Natural killer cell (primary cell): ENCODE data around the gene ZNF260. TPM values are rescaled to one million over a fixed set of nuclear protein-coding genes. Genes with fewer than 3 reads are reported as not detected.
A peak's percentile ranks its signal among the peaks of the same experiment; 100 is the strongest.

ENCODE experiments used
- ATAC-seq, 3 donors: fragments of 150-1000 bp in 2 of 3; fragments of 200-7000 bp in 1 of 3; cut with Tn5 transposase; 1 replicate in 1 of 3; 2 replicates in 2 of 3; pipeline ENCODE4 v1.10.0; 2021; ENCODE audit warnings: mild to moderate bottlenecking in 2 of 3, moderate library complexity in 2 of 3
- DNase-seq, 2 donors: peaks; one replicate each; pipeline versions ENCODE4 v3.0.0 to v3.0.0-alpha.2; 2013 to 2021; ENCODE audit warnings: mixed read lengths in 1 of 2
- H3K27ac ChIP-seq: one replicate; pipeline ENCODE4 v1.5.1; 2013; ENCODE audit warnings: mild to moderate bottlenecking, low read length
- H3K27me3 ChIP-seq: one replicate; pipeline ENCODE4 v1.6.1; 2013; ENCODE audit warnings: low read length; ENCODE audit not compliant: control insufficient read depth, insufficient read depth
- H3K36me3 ChIP-seq: one replicate; pipeline ENCODE4 v1.6.1; 2013; ENCODE audit warnings: low read length; ENCODE audit not compliant: control insufficient read depth, insufficient read depth
- H3K4me1 ChIP-seq: one replicate; pipeline ENCODE4 v1.6.1; 2013; ENCODE audit warnings: low read length; ENCODE audit not compliant: control insufficient read depth, insufficient read depth
- H3K4me3 ChIP-seq: one replicate; pipeline ENCODE4 v1.5.1; 2013; ENCODE audit warnings: low read length
- H3K9me3 ChIP-seq: one replicate; pipeline ENCODE4 v1.6.1; 2013; ENCODE audit warnings: low read length; ENCODE audit not compliant: control insufficient read depth, insufficient read depth
- H3K27ac Mint-ChIP-seq, 2 donors: one replicate each; pipeline ENCODE4 v1.8.0; 2022; ENCODE audit warnings: mild to moderate bottlenecking in 2 of 2, mixed read lengths in 2 of 2, moderate library complexity in 1 of 2
- H3K27me3 Mint-ChIP-seq, 2 donors: one replicate each; pipeline ENCODE4 v1.8.0; 2022; ENCODE audit warnings: low read depth in 2 of 2, mixed read lengths in 2 of 2
- H3K36me3 Mint-ChIP-seq: one replicate; pipeline ENCODE4 v1.8.0; 2022; ENCODE audit warnings: mixed read lengths
- H3K4me1 Mint-ChIP-seq, 2 donors: one replicate each; pipeline ENCODE4 v1.8.0; 2022; ENCODE audit warnings: mixed read lengths in 2 of 2
- H3K4me3 Mint-ChIP-seq: one replicate; pipeline ENCODE4 v1.8.0; 2022; ENCODE audit warnings: mild to moderate bottlenecking, moderate library complexity, mixed read lengths
- H3K9me3 Mint-ChIP-seq, 2 donors: one replicate each; pipeline ENCODE4 v1.8.0; 2022; ENCODE audit warnings: mixed read lengths in 2 of 2
- WGBS: methylation state at CpG from one replicate; pipeline ENCODE4 v1.1.7; 2013; ENCODE audit warnings: missing lambda C conversion rate; ENCODE audit not compliant: insufficient coverage; 5-methylcytosine and 5-hydroxymethylcytosine counted together
- intact Hi-C: fragments of 100-400 bp; cut with micrococcal nuclease; formaldehyde crosslinking; loops from one replicate; pipeline ENCODE4 v1.14.2; 2022
- total RNA-seq, 4 donors: library from RNA; stranded (reverse); fragments of 120-200 nt in 1 of 4; gene quantifications; one replicate each; pipeline versions ENCODE4 v1.2.3 to v1.2.4, GENCODE V29; 2013 to 2022
- TF ChIP-seq, protein P1 (sequence below): fragments of 200-600 bp; IDR thresholded peaks from one replicate; pipeline ENCODE4 v1.8.0; 2022; ENCODE audit warnings: antibody characterized with exemption

Gene ZNF260
- total RNA-seq, 3 donors from 2014 or later (not counting 1 experiment from before 2014, with no cell fraction given), result 8.0 to 9.4 (median 8.4) TPM

- Mint-ChIP-seq H3K4me1 (peaks cover 7 to 25% of the 10 kb centered on the region in 2 donors), H3K36me3 (peaks cover 60% of the 10 kb centered on the region), H3K4me3 (no peak overlapping the region), H3K27me3 (no peaks in the 10 kb centered on the region), H3K27ac (no peak overlapping the region), H3K9me3 (peaks cover 2 to 18% of the 10 kb centered on the region in 2 donors)
- Histone ChIP-seq H3K4me3 (no peak overlapping the region), H3K4me1 (no peaks in the 10 kb centered on the region), H3K9me3 (peaks cover 35% of the 10 kb centered on the region), H3K27ac (no peak overlapping the region), H3K27me3 (no peaks in the 10 kb centered on the region), H3K36me3 (peaks cover 14% of the 10 kb centered on the region)
- WGBS, result 100% methylated on average over 1 of the region's 1 CpG
- intact Hi-C loops, result no loop called here
- DNase-seq (no peak), ATAC-seq (no peak)
- TF ChIP-seq, protein P1, sequence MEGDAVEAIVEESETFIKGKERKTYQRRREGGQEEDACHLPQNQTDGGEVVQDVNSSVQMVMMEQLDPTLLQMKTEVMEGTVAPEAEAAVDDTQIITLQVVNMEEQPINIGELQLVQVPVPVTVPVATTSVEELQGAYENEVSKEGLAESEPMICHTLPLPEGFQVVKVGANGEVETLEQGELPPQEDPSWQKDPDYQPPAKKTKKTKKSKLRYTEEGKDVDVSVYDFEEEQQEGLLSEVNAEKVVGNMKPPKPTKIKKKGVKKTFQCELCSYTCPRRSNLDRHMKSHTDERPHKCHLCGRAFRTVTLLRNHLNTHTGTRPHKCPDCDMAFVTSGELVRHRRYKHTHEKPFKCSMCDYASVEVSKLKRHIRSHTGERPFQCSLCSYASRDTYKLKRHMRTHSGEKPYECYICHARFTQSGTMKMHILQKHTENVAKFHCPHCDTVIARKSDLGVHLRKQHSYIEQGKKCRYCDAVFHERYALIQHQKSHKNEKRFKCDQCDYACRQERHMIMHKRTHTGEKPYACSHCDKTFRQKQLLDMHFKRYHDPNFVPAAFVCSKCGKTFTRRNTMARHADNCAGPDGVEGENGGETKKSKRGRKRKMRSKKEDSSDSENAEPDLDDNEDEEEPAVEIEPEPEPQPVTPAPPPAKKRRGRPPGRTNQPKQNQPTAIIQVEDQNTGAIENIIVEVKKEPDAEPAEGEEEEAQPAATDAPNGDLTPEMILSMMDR, result no peak
Measured at GRCh38 chr19:36564391-36564790, 36.3 kb upstream of the ZNF260 start.

GRCh38 chr19:36547001-36547732 lies 19.1 kb upstream of the ZNF260 start:
- no peak overlapping the region for H3K27ac Mint-ChIP-seq
- no peaks in the 10 kb centered on the region for H3K27me3 ChIP-seq
- H3K4me1 Mint-ChIP-seq, result no peaks in the 10 kb centered on the region
- H3K4me3 ChIP-seq, result no peak overlapping the region
- no peak overlapping the region for H3K27ac ChIP-seq
- 98% methylated on average over 5 of the region's 5 CpGs for WGBS
- H3K36me3 Mint-ChIP-seq, result peaks cover 84% of the 10 kb centered on the region
- DNase-seq, result peak in 1 of 2 donors; percentile 7
- no peak overlapping the region for H3K4me3 Mint-ChIP-seq
- no peaks in the 10 kb centered on the region for H3K4me1 ChIP-seq
- peaks cover 65% of the 10 kb centered on the region for H3K36me3 ChIP-seq
- no peaks in the 10 kb centered on the region for H3K27me3 Mint-ChIP-seq
- peaks cover 34% of the 10 kb centered on the region for H3K9me3 ChIP-seq
- ATAC-seq, result no peak
- intact Hi-C loops, result no loop called here
- peaks cover 28 to 46% of the 10 kb centered on the region in 2 donors for H3K9me3 Mint-ChIP-seq
- TF ChIP-seq, protein P1, result no peak

- intact Hi-C loops, result loop anchor here (1.0 to 2.0 kb wide), 11 partner anchors 40 to 1065 kb away; partner anchors contain the start of genes ZNF345, ZNF382, ZNF461 and ZNF527
- Mint-ChIP-seq H3K4me1 (peaks cover 27 to 30% of the 10 kb centered on the region in 2 donors), H3K36me3 (peaks cover 8% of the 10 kb centered on the region), H3K27ac (peak overlapping the region; percentile 94 to 99), H3K27me3 (no peaks in the 10 kb centered on the region), H3K9me3 (peaks cover 0 to 4% of the 10 kb centered on the region in 2 donors), H3K4me3 (peak overlapping the region; percentile 97)
- peaks cover 7% of the 10 kb centered on the region for H3K36me3 ChIP-seq
- TF ChIP-seq, protein P1, result no peak
- H3K9me3 ChIP-seq, result peaks cover 8% of the 10 kb centered on the region
- ATAC-seq, result peak; percentile 57 to 79 (median 59)
- H3K27me3 ChIP-seq, result no peaks in the 10 kb centered on the region
- peak overlapping the region; percentile 93 for H3K27ac ChIP-seq
- peak; percentile 65 to 68 for DNase-seq
- 15% methylated on average over 11 of the region's 12 CpGs for WGBS
- H3K4me1 ChIP-seq, result peaks cover 17% of the 10 kb centered on the region
- peak overlapping the region; percentile 76 for H3K4me3 ChIP-seq
Measured at GRCh38 chr19:36528921-36529518, 949 bp upstream of the ZNF260 start.
